Measurements from ENCODE around the gene IGSF9B.

- TF ChIP-seq, protein P1, sequence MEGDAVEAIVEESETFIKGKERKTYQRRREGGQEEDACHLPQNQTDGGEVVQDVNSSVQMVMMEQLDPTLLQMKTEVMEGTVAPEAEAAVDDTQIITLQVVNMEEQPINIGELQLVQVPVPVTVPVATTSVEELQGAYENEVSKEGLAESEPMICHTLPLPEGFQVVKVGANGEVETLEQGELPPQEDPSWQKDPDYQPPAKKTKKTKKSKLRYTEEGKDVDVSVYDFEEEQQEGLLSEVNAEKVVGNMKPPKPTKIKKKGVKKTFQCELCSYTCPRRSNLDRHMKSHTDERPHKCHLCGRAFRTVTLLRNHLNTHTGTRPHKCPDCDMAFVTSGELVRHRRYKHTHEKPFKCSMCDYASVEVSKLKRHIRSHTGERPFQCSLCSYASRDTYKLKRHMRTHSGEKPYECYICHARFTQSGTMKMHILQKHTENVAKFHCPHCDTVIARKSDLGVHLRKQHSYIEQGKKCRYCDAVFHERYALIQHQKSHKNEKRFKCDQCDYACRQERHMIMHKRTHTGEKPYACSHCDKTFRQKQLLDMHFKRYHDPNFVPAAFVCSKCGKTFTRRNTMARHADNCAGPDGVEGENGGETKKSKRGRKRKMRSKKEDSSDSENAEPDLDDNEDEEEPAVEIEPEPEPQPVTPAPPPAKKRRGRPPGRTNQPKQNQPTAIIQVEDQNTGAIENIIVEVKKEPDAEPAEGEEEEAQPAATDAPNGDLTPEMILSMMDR (conservative IDR thresholded peaks at IDR 0.05), result no peak
- no peak for TF ChIP-seq EZH2 (IDR thresholded peaks at IDR 0.05; ENCODE audit: low read depth)
Measured at GRCh38 chr11:133943950-133944698, 12.6 kb downstream of the IGSF9B start.

All from PC-9 (cell line).